H1 (cell line): Measurements from ENCODE around the gene CRTAC1.

Experiments used
- CTCF ChIP-seq, 3 experiments: IDR thresholded peaks; 1 replicate in 2 of 3; 2 replicates in 1 of 3; pipeline versions ENCODE4 v1.5.1 to v1.6.1; 2011; ENCODE audit warnings: low read length in 3 of 3, mild to moderate bottlenecking in 3 of 3, inconsistent platforms in 2 of 3, low read depth in 1 of 3, moderate library complexity in 1 of 3; ENCODE audit not compliant: insufficient read depth in 1 of 3; ENCODE audit errors: control extremely low read depth in 1 of 3
- EGR1 ChIP-seq: IDR thresholded peaks from 2 replicates; pipeline ENCODE4 v1.6.1; 2011; ENCODE audit warnings: low read depth, low read length, borderline replicate concordance
- EP300 ChIP-seq, 2 experiments: IDR thresholded peaks; 1 replicate in 1 of 2; 2 replicates in 1 of 2; pipeline ENCODE4 v1.6.1; 2011 to 2012; ENCODE audit warnings: low read depth in 2 of 2, low read length in 2 of 2, mild to moderate bottlenecking in 2 of 2, borderline replicate concordance in 1 of 2, inconsistent platforms in 1 of 2, moderate library complexity in 1 of 2

GRCh38 chr10:97820096-97820704 lies 210.2 kb downstream of the CRTAC1 start:
- TF ChIP-seq EP300 (IDR thresholded peaks at IDR 0.05; ENCODE audit: borderline replicate concordance in 1 of 2, low read depth in 2 of 2, low read length in 2 of 2), result no peak
- no peak for TF ChIP-seq CTCF (IDR thresholded peaks at IDR 0.05; ENCODE audit: control extremely low read depth in 1 of 3, insufficient read depth in 1 of 3, low read depth in 1 of 3, low read length in 3 of 3)
- TF ChIP-seq EGR1, result no peak
